Measurements from ENCODE around the gene NAV1. TPM values are rescaled to one million over a fixed set of nuclear protein-coding genes. Genes with fewer than 3 reads are reported as not detected.

The NAV1 gene
- total and polyA plus RNA-seq, 9 of the 15 experiments (the other 6 are each of a cell fraction or from before 2014, with no cell fraction given): 0.91 to 16.8 (median 3.2) TPM

- H3K27me3 ChIP-seq (ENCODE audit: control insufficient read depth in 2 of 2, insufficient read depth in 2 of 2, low read length in 2 of 2): peaks cover 0 to 20% of the 10 kb centered on the region in 2 experiments; a peak in 1 of 5 replicates
- H3K27ac ChIP-seq (ENCODE audit: extremely low read depth, low read depth, low read length): no peak overlapping the region
- CTCF ChIA-PET (ENCODE audit: low intra/inter-chr PET ratio): no interaction called here
- intact Hi-C loops (cut with micrococcal nuclease) (no loop called here), in situ Hi-C loops (cut with MboI) (no loop called here)
- POLR2A ChIA-PET: interaction anchor here (0.6 to 1.2 kb wide), 6 partner anchors 9 to 130 kb away, joined by 3 to 4 read pairs (median 4); no protein-coding TSS in a partner anchor
- H3K9ac ChIP-seq (ENCODE audit: insufficient read depth in 1 of 2, low read depth in 2 of 2, low read length in 2 of 2): no peak overlapping the region
- no peaks in the 10 kb centered on the region for H3K9me1 ChIP-seq (ENCODE audit: control insufficient read depth, insufficient read depth, low read length)
- no peak for ATAC-seq
- no peak overlapping the region for H3K4me3 ChIP-seq
- DNase-seq (ENCODE audit: extremely low read depth in 1 of 4, low spot score in 3 of 4): no peak
- no peak for FAIRE-seq
- H3K4me2 ChIP-seq (ENCODE audit: insufficient read depth, low read length): no peak overlapping the region
- H3K36me3 ChIP-seq (ENCODE audit: control insufficient read depth, insufficient read depth, low read length): no peaks in the 10 kb centered on the region
- WGBS (ENCODE audit: insufficient coverage, low coverage, missing lambda C conversion rate): 33% methylated on average over 3 of the region's 3 CpGs
- BruUV-seq (replicated peaks): no TSS peak
- H4K20me1 ChIP-seq (replicated peaks; ENCODE audit: control insufficient read depth, insufficient read depth, low read length): no peaks in the 10 kb centered on the region
- H3K9me3 ChIP-seq (replicated peaks; ENCODE audit: control insufficient read depth, insufficient read depth, low read depth, low read length): no peaks in the 10 kb centered on the region
- H3K4me1 ChIP-seq (replicated peaks in 1 of 2; ENCODE audit: control insufficient read depth in 2 of 2, insufficient read depth in 2 of 2, low read length in 2 of 2): peaks cover 0 to 3% of the 10 kb centered on the region in 2 experiments; a peak in 3 of 5 replicates
- H2AFZ ChIP-seq (ENCODE audit: low read depth, low read length): no peak overlapping the region
- no peaks in the 10 kb centered on the region for H3K79me2 ChIP-seq (ENCODE audit: control insufficient read depth, insufficient read depth, low read length)
- no peak for TF ChIP-seq TRIM24 (IDR thresholded peaks at IDR 0.05)
- TF ChIP-seq ID3 (CRISPR knock-in tag; IDR thresholded peaks at IDR 0.05): no peak
- TF ChIP-seq ID3 (tag; IDR thresholded peaks at IDR 0.05): no peak
- TF ChIP-seq TBP (optimal IDR thresholded peaks at IDR 0.05; ENCODE audit: low read depth, low read length): no peak
- TF ChIP-seq PCBP1 (IDR thresholded peaks at IDR 0.05; ENCODE audit: low read depth, low read length, poor library complexity, severe bottlenecking): no peak
- TF ChIP-seq C11orf30 (IDR thresholded peaks at IDR 0.05; ENCODE audit: low read depth): no peak
- no peak for TF ChIP-seq ZBTB33 (CRISPR knock-in tag; IDR thresholded peaks at IDR 0.05)
- TF ChIP-seq RERE (CRISPR knock-in tag; IDR thresholded peaks at IDR 0.05; ENCODE audit: borderline replicate concordance): no peak
- TF ChIP-seq GTF3C2 (IDR thresholded peaks at IDR 0.05; ENCODE audit: borderline replicate concordance, extremely low read depth, insufficient read length): no peak
- TF ChIP-seq MED1 (CRISPR knock-in tag; IDR thresholded peaks at IDR 0.05; ENCODE audit: borderline replicate concordance): no peak
Observed at GRCh38 chr1:201499191-201499590, 39.7 kb upstream of the NAV1 start.

Measured in K562 (cell line).